NB4 (cell line): ENCODE results near the gene ZDHHC4.
"Not testable (repeated sequence)": the region's sequence is repeated elsewhere in the genome, so short reads cannot be mapped to it uniquely, and the experiment has no call there.

Source experiments
- CTCF ChIP-seq: IDR thresholded peaks from one replicate; pipeline ENCODE4 v1.5.1; 2012; ENCODE audit warnings: low read depth, low read length
- MAX ChIP-seq: IDR thresholded peaks from 2 replicates; pipeline ENCODE4 v1.6.1; 2011; ENCODE audit warnings: low read depth, low read length
- MYC ChIP-seq: IDR thresholded peaks from 2 replicates; pipeline ENCODE4 v1.6.1; 2011; ENCODE audit warnings: low read depth, low read length
- POLR2A ChIP-seq: IDR thresholded peaks from 2 replicates; pipeline ENCODE4 v1.6.1; 2011; ENCODE audit warnings: mild to moderate bottlenecking; ENCODE audit not compliant: insufficient read length; ENCODE audit errors: extremely low read depth

DNA sequence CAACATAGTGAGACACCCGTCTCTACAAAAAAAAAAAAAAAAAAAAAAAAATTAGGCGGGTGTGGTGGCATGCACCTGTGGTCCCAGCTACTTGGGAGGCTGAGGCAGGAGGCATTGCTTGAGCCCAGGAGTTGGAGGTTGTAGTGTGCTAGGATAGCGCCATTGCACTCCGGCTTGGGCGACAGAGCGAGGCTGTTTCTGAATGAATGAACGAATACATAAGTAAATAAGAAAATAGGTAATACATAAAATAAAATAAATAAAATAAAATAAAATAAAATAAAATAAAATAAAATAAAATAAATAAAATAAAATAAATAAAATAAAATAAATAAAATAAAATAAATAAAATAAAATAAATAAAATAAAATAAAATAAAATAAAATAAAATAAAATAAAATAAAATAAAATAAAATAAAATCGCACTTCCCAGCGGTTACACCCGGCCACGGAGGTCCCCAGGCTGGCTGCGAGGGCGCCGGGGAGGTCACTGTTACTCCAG is 336 bp upstream of the ZDHHC4 start:
- not testable (repeated sequence) for TF ChIP-seq CTCF, MAX, MYC, POLR2A
